HepG2 (cell line): ENCODE results near the gene TAS2R13. TPM values are rescaled to one million over a fixed set of nuclear protein-coding genes. Genes with fewer than 3 reads are reported as not detected.

Source experiments
- ATAC-seq: fragments of 200-7000 bp; cut with Tn5 transposase; 3 replicates; pipeline ENCODE4 v1.9.1; 2020; ENCODE audit warnings: mild to moderate bottlenecking, moderate library complexity
- BruUV-seq: library from RNA; stranded (reverse); fragments of 400-500 nt; replicated peaks from 2 replicates; lab custom pipeline; 2021; lab: Mats Ljungman, UMichigan
- CTCF ChIA-PET: fragments of 300-600 bp; formaldehyde crosslinking; extraction: SDS; loops from one replicate; lab custom pipeline; 2021; ENCODE audit warnings: low total read pairs, inconsistent platforms, low intra/inter-chr PET ratio; lab: Yijun Ruan, JAX
- POLR2A ChIA-PET: fragments of 350-600 bp; sonication (Branson Sonifier 250); formaldehyde crosslinking; loops from one replicate; lab custom pipeline; 2020; ENCODE audit warnings: antibody characterized with exemption, inconsistent platforms; lab: Yijun Ruan, JAX
- DNase-seq: peaks from one replicate; pipeline ENCODE4 v3.0.0-alpha.2; 2015; ENCODE audit warnings: low spot score
- FAIRE-seq: peaks from 3 replicates; lab custom pipeline; 2011; peaks lifted over from hg19 to GRCh38; lab: Jason Lieb, UNC
- H2AFZ ChIP-seq: one replicate; pipeline ENCODE4 v1.6.1; 2011; ENCODE audit warnings: low read length, inconsistent platforms
- H3K27ac ChIP-seq: fragments of 300-600 bp; 3 replicates; pipeline ENCODE4 v1.8.0; 2011; ENCODE audit warnings: mixed run types, mild to moderate bottlenecking, mixed read lengths, low read length, inconsistent platforms; ENCODE audit not compliant: insufficient read depth; ENCODE audit errors: extremely low read length
- H3K27me3 ChIP-seq, 2 experiments: fragments of 200-600 bp in 1 of 2; 2 replicates in 1 of 2; 3 replicates in 1 of 2; pipeline versions ENCODE4 v1.6.0 to v1.8.0; 2011; ENCODE audit warnings: low read length in 2 of 2, mild to moderate bottlenecking in 2 of 2, moderate library complexity in 2 of 2, inconsistent platforms in 1 of 2; ENCODE audit not compliant: insufficient read depth in 2 of 2, control insufficient read depth in 1 of 2
- H3K36me3 ChIP-seq, 2 experiments: fragments of 200-600 bp in 1 of 2; replicated peaks in 1 of 2; 2 replicates in 1 of 2; 3 replicates in 1 of 2; pipeline versions ENCODE4 v1.5.1 to v1.8.0; 2011; ENCODE audit warnings: low read length in 2 of 2, inconsistent platforms in 1 of 2; ENCODE audit not compliant: insufficient read depth in 2 of 2, control insufficient read depth in 1 of 2
- H3K4me1 ChIP-seq: 2 replicates; pipeline ENCODE4 v1.5.1; 2012; ENCODE audit warnings: low read length, inconsistent platforms; ENCODE audit not compliant: insufficient read depth
- H3K4me2 ChIP-seq: 2 replicates; pipeline ENCODE4 v1.6.0; 2011; ENCODE audit warnings: low read depth, low read length, inconsistent platforms
- H3K4me3 ChIP-seq, 3 experiments: fragments of 200-600 bp in 1 of 3; sonication (generic), shearing (Covaris generic) in 1 of 3; replicated peaks in 1 of 3; 2 replicates each; pipeline ENCODE4 v1.5.1; 2011 to 2016; ENCODE audit warnings: low read length in 3 of 3, inconsistent platforms in 2 of 3, low read depth in 2 of 3, mild to moderate bottlenecking in 2 of 3, control low read depth in 1 of 3, mixed read lengths in 1 of 3; ENCODE audit not compliant: insufficient read depth in 1 of 3
- H3K79me2 ChIP-seq: one replicate; pipeline ENCODE4 v1.6.1; 2011; ENCODE audit warnings: low read length, inconsistent platforms; ENCODE audit not compliant: insufficient read depth
- H3K9ac ChIP-seq: 2 replicates; pipeline ENCODE4 v1.6.0; 2011; ENCODE audit warnings: mild to moderate bottlenecking, low read depth, low read length, inconsistent platforms; ENCODE audit not compliant: insufficient read depth
- H3K9me3 ChIP-seq: 2 replicates; pipeline ENCODE4 v1.5.1; 2012; ENCODE audit warnings: mild to moderate bottlenecking, low read length
- H4K20me1 ChIP-seq: 2 replicates; pipeline ENCODE4 v1.6.0; 2011; ENCODE audit warnings: inconsistent platforms, mild to moderate bottlenecking, low read length, moderate library complexity; ENCODE audit not compliant: insufficient read depth
- CEBPG ChIP-seq: IDR thresholded peaks from 2 replicates; pipeline ENCODE4 v1.6.1; 2016
- MXD4 ChIP-seq: IDR thresholded peaks from 2 replicates; pipeline ENCODE4 v1.6.1; 2016; ENCODE audit warnings: mild to moderate bottlenecking, missing biosample characterization, missing genetic modification reagents
- RFXAP ChIP-seq: sonication (generic); formaldehyde crosslinking; IDR thresholded peaks from 2 replicates; pipeline ENCODE4 v1.4.0; 2020; ENCODE audit warnings: missing genetic modification reagents, borderline replicate concordance
- STAG1 ChIP-seq: sonication (generic); formaldehyde crosslinking; IDR thresholded peaks from 2 replicates; pipeline ENCODE4 v1.4.0; 2020; ENCODE audit warnings: missing genetic modification reagents
- ZNF205 ChIP-seq: IDR thresholded peaks from 2 replicates; pipeline ENCODE4 v1.6.1; 2018; ENCODE audit warnings: missing biosample characterization, missing genetic modification reagents
- ZNF326 ChIP-seq: sonication (generic); formaldehyde crosslinking; IDR thresholded peaks from 2 replicates; pipeline ENCODE4 v1.4.0; 2020; ENCODE audit warnings: missing genetic modification reagents, borderline replicate concordance
- ZNF589 ChIP-seq: sonication (generic); formaldehyde crosslinking; conservative IDR thresholded peaks from 2 replicates; pipeline ENCODE4 v1.8.0; 2022; ENCODE audit warnings: mild to moderate bottlenecking, moderate library complexity, missing genetic modification reagents
- ZNF891 ChIP-seq: sonication (generic); formaldehyde crosslinking; IDR thresholded peaks from 2 replicates; pipeline ENCODE4 v1.5.0; 2020; ENCODE audit warnings: mild to moderate bottlenecking, missing genetic modification reagents
- WGBS: methylation state at CpG from one replicate; pipeline ENCODE4 v1.1.6; 2017; ENCODE audit warnings: low lambda C conversion rate; 5-methylcytosine and 5-hydroxymethylcytosine counted together
- in situ Hi-C: cut with HindIII; loops from 2 replicates; pipeline ENCODE4 v1.10.0; 2017; ENCODE audit warnings: low pct_unique_long_range_greater_than_20kb; ENCODE audit not compliant: extremely low pct_ligation_motif_present
- intact Hi-C: fragments of 100-400 bp; cut with micrococcal nuclease; formaldehyde crosslinking; loops from one replicate; pipeline ENCODE4 v1.10.0; 2022; ENCODE audit not compliant: unreplicated experiment
- polyA plus RNA-seq, 8 experiments: library from polyadenylated mRNA; depleted of rRNA in 3 of 8; stranded (reverse) in 7 of 8; unstranded in 1 of 8; fragments of >200 nt; fragmentation: Illumina TruSeq in 4 of 8; extraction: Trizol in 4 of 8; gene quantifications; 2 replicates each; pipeline versions ENCODE4 v1.2.1 to v1.2.3, GENCODE V29; 2011 to 2016; ENCODE audit warnings: low read depth in 4 of 8, missing spikeins in 1 of 8, mixed read lengths in 1 of 8; ENCODE audit not compliant: insufficient read depth in 1 of 8
- total RNA-seq, 5 experiments: library from RNA; depleted of rRNA; stranded (reverse); fragments of >200 nt; fragmentation: Illumina TruSeq; extraction: Trizol; gene quantifications; 2 replicates each; pipeline ENCODE4 v1.2.3, GENCODE V29; 2016; ENCODE audit warnings: low read depth in 1 of 5
- TF ChIP-seq, protein P1 (sequence below): sonication (generic); formaldehyde crosslinking; IDR thresholded peaks from 2 replicates; pipeline ENCODE4 v1.4.0; 2020; ENCODE audit warnings: missing genetic modification reagents
- TF ChIP-seq, protein P2 (sequence below): IDR thresholded peaks from 2 replicates; pipeline ENCODE4 v1.6.1; 2016; ENCODE audit warnings: control low read depth

Gene TAS2R13
- total and polyA plus RNA-seq, 2 of the 13 experiments (the other 11 are each of a cell fraction or from before 2014, with no cell fraction given) = 0.33 to 1.3 TPM

DNA sequence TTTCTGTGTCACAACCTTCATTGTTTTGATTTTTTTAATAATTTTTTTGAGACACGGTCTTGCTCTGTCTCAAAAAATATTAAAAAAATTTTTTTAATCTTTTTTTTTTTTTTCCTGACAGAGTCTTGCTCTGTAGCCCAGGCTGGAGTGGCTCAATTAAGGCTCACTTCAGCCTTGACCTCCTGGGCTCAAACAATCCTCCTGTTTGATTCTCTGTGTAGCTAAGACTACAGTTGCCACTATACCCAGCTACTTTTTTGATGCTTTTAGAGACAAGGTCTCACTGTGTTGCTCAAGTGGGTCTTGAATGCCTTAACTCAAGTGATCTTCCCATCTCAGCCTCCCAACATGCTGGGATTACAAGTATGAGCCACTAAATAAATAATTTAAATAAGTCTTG is 10.4 kb upstream of the TAS2R13 start:
- Histone ChIP-seq H3K4me3 (no peak overlapping the region), H3K79me2 (no peaks in the 10 kb centered on the region), H3K9me3 (no peaks in the 10 kb centered on the region), H3K4me1 (peaks cover 12% of the 10 kb centered on the region; the same call in 1 of the 2 replicates), H3K4me2 (no peak overlapping the region), H2AFZ (no peak overlapping the region), H4K20me1 (no peaks in the 10 kb centered on the region), H3K27me3 (no peaks in the 10 kb centered on the region), H3K27ac (no peak overlapping the region), H3K36me3 (no peaks in the 10 kb centered on the region), H3K9ac (no peak overlapping the region)
- POLR2A ChIA-PET = no interaction called here
- DNase-seq (no peak), ATAC-seq (peak; percentile 61; the same call in 2 of the 3 replicates), FAIRE-seq (peak; percentile 21)
- intact Hi-C loops = no loop called here
- WGBS = 93% methylated on average over 1 of the region's 1 CpG
- no TSS peak for BruUV-seq
- in situ Hi-C loops = no loop called here
- CTCF ChIA-PET = no interaction called here
- no peak for TF ChIP-seq STAG1
- no peak for TF ChIP-seq RFXAP (CRISPR knock-in tag)
- TF ChIP-seq CEBPG (CRISPR knock-in tag) = no peak
- TF ChIP-seq ZNF891 (CRISPR knock-in tag) = no peak
- TF ChIP-seq, protein P1, sequence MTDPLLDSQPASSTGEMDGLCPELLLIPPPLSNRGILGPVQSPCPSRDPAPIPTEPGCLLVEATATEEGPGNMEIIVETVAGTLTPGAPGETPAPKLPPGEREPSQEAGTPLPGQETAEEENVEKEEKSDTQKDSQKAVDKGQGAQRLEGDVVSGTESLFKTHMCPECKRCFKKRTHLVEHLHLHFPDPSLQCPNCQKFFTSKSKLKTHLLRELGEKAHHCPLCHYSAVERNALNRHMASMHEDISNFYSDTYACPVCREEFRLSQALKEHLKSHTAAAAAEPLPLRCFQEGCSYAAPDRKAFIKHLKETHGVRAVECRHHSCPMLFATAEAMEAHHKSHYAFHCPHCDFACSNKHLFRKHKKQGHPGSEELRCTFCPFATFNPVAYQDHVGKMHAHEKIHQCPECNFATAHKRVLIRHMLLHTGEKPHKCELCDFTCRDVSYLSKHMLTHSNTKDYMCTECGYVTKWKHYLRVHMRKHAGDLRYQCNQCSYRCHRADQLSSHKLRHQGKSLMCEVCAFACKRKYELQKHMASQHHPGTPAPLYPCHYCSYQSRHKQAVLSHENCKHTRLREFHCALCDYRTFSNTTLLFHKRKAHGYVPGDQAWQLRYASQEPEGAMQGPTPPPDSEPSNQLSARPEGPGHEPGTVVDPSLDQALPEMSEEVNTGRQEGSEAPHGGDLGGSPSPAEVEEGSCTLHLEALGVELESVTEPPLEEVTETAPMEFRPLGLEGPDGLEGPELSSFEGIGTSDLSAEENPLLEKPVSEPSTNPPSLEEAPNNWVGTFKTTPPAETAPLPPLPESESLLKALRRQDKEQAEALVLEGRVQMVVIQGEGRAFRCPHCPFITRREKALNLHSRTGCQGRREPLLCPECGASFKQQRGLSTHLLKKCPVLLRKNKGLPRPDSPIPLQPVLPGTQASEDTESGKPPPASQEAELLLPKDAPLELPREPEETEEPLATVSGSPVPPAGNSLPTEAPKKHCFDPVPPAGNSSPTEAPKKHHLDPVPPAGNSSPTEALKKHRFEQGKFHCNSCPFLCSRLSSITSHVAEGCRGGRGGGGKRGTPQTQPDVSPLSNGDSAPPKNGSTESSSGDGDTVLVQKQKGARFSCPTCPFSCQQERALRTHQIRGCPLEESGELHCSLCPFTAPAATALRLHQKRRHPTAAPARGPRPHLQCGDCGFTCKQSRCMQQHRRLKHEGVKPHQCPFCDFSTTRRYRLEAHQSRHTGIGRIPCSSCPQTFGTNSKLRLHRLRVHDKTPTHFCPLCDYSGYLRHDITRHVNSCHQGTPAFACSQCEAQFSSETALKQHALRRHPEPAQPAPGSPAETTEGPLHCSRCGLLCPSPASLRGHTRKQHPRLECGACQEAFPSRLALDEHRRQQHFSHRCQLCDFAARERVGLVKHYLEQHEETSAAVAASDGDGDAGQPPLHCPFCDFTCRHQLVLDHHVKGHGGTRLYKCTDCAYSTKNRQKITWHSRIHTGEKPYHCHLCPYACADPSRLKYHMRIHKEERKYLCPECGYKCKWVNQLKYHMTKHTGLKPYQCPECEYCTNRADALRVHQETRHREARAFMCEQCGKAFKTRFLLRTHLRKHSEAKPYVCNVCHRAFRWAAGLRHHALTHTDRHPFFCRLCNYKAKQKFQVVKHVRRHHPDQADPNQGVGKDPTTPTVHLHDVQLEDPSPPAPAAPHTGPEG (CRISPR knock-in tag) = no peak
- TF ChIP-seq, protein P2, sequence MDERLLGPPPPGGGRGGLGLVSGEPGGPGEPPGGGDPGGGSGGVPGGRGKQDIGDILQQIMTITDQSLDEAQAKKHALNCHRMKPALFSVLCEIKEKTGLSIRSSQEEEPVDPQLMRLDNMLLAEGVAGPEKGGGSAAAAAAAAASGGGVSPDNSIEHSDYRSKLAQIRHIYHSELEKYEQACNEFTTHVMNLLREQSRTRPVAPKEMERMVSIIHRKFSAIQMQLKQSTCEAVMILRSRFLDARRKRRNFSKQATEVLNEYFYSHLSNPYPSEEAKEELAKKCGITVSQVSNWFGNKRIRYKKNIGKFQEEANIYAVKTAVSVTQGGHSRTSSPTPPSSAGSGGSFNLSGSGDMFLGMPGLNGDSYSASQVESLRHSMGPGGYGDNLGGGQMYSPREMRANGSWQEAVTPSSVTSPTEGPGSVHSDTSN (CRISPR knock-in tag) = no peak
- TF ChIP-seq ZNF205 (CRISPR knock-in tag) = no peak
- no peak for TF ChIP-seq ZNF589
- TF ChIP-seq ZNF326 (CRISPR knock-in tag) = no peak
- TF ChIP-seq MXD4 (CRISPR knock-in tag) = no peak
